ENCODE data around the gene ELOVL6. TPM values are rescaled to one million over a fixed set of nuclear protein-coding genes. Genes with fewer than 3 reads are reported as not detected.
"Not testable (repeated sequence)": the region's sequence is repeated elsewhere in the genome, so short reads cannot be mapped to it uniquely, and the experiment has no call there.

Gene ELOVL6
- total and polyA plus RNA-seq, 3 donors from 2014 or later: 1.3 to 3.5 (median 1.5) TPM

DNA sequence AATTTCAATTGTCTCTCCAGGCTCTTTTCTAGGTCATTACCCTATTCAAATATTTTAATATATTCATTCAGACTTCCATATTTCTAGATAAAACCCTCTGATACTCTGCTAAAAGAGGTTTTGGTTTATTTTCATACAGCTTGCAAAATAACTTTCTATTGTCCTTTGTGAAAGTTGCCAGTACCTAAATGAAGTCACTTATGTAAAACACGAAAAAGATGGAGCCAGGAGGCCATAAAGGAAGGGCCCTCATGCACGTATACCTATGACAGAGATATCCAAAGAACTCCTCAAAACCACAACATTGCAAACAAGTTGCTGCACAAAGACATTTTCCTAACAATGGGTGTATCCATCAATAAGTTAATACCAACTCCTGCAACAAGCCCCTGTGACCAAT, 25.7 kb upstream of the ELOVL6 start:
- Histone ChIP-seq H3K27me3 (no peaks in the 10 kb centered on the region), H3K36me3 (ENCODE audit: low read depth, missing control alignments) (no peaks in the 10 kb centered on the region), H3K9me3 (no peaks in the 10 kb centered on the region), H3K4me1 (no peaks in the 10 kb centered on the region), H3K27ac (no peak overlapping the region), H3K4me3 (no peak overlapping the region)
- intact Hi-C loops (cut with DNase I; ENCODE audit: low total_unique reads): no loop called here
- no peak for DNase-seq
- no peak for TF ChIP-seq POLR2A (IDR thresholded peaks at IDR 0.05)
- TF ChIP-seq, protein P1, sequence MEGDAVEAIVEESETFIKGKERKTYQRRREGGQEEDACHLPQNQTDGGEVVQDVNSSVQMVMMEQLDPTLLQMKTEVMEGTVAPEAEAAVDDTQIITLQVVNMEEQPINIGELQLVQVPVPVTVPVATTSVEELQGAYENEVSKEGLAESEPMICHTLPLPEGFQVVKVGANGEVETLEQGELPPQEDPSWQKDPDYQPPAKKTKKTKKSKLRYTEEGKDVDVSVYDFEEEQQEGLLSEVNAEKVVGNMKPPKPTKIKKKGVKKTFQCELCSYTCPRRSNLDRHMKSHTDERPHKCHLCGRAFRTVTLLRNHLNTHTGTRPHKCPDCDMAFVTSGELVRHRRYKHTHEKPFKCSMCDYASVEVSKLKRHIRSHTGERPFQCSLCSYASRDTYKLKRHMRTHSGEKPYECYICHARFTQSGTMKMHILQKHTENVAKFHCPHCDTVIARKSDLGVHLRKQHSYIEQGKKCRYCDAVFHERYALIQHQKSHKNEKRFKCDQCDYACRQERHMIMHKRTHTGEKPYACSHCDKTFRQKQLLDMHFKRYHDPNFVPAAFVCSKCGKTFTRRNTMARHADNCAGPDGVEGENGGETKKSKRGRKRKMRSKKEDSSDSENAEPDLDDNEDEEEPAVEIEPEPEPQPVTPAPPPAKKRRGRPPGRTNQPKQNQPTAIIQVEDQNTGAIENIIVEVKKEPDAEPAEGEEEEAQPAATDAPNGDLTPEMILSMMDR (IDR thresholded peaks at IDR 0.05): no peak
- 83 to 93% methylated on average over 2 of the region's 2 CpGs for WGBS, 2 donors

DNA sequence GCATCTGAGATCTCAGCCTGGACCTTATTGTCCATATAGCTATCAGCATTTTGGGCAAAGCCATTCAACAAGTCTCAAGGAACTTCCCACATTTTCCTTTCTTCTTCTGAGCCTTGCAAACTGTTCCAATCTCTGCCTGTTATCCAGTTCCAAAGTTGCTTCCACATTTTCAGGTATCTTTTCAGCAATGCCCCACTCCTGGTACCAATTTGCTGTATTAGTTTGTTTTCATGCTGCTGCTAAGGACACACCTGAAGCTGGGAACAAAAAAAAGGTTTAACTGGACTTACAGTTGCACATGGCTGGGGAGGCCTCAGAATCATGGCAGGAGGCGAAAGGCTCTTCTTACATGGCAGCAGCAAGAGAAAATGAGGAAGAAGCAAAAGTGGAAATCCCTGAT, 20.5 kb upstream of the ELOVL6 start:
- 96 to 100% methylated on average over 1 of the region's 1 CpG for WGBS, 2 donors
- intact Hi-C loops (cut with DNase I; ENCODE audit: low total_unique reads): loop anchor here (10.0 kb wide), 1 partner anchor 164 kb away; no protein-coding TSS in a partner anchor
- not testable (repeated sequence) for H3K36me3 ChIP-seq (ENCODE audit: low read depth, missing control alignments); H3K27me3 ChIP-seq; DNase-seq; H3K4me1 ChIP-seq; H3K9me3 ChIP-seq; H3K4me3 ChIP-seq; H3K27ac ChIP-seq

DNA sequence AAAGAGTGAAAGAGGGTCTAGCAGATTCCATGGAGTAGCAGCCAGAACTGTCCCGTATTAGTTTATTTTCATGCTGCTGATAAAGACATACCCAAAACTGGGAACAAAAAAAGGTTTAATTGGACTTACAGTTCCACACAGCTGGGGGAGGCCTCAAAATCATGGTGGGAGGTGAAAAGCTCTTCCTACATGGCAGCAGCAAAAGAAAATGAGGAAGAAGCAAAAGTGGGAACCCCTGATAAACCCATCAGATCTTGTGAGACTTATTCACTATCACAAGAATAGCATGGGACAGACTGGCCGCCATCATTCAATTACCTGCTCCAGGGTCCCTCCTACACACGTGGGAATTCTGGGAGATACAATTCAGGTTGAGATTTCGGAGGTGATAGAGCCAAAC, 18.8 kb upstream of the ELOVL6 start:
- not testable (repeated sequence) for H3K27ac ChIP-seq; DNase-seq; H3K4me3 ChIP-seq; H3K36me3 ChIP-seq (ENCODE audit: low read depth, missing control alignments); H3K27me3 ChIP-seq; H3K4me1 ChIP-seq; H3K9me3 ChIP-seq
- intact Hi-C loops (cut with DNase I; ENCODE audit: low total_unique reads): loop anchor here (10.0 kb wide), 1 partner anchor 162 kb away; no protein-coding TSS in a partner anchor
- 74 to 81% methylated on average over 4 of the region's 4 CpGs for WGBS, 2 donors

DNA sequence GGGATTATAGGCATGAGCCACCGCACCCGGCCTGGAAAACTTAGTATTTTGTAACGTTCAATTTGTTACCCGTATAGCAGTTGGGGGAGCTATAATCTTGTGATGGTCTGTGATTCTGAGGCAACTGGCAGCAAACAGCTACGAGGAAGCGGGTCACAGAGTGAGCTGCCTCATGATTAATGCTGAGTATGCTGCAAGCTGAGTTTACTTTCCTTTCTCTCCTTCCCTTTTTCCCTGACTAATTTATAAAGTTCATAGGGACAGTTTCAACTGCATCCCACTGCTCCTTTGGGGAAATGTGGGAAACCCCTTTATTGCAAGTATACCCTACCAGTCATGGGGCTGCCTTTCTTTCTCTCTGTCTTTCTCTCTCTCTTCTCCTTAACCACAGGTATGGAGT, 17.7 kb upstream of the ELOVL6 start:
- intact Hi-C loops (cut with DNase I; ENCODE audit: low total_unique reads): loop anchor here (10.0 kb wide), 1 partner anchor 161 kb away; no protein-coding TSS in a partner anchor
- WGBS, 2 donors: 83 to 90% methylated on average over 6 of the region's 6 CpGs
- no peaks in the 10 kb centered on the region for H3K9me3 ChIP-seq
- no peak for TF ChIP-seq POLR2A (IDR thresholded peaks at IDR 0.05)
- TF ChIP-seq, protein P1 (IDR thresholded peaks at IDR 0.05): no peak
- H3K4me1 ChIP-seq: no peaks in the 10 kb centered on the region
- H3K27me3 ChIP-seq: no peaks in the 10 kb centered on the region
- DNase-seq: no peak
- H3K36me3 ChIP-seq (ENCODE audit: low read depth, missing control alignments): no peaks in the 10 kb centered on the region
- H3K4me3 ChIP-seq: no peak overlapping the region
- H3K27ac ChIP-seq: no peak overlapping the region

DNA sequence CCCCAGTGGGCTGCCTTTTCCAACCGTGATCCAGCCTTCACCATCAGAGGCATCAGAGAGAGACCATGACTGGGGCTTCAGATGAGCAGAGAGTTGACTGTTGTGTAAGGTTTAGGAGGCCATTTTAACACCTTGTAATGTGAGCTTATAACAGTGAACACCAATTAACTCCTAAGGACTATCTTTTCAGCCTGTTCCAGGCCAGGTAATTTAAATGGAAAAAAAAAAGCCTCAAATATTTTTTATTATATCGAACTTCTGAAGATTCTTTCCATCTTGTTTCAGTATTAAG, 13.3 kb upstream of the ELOVL6 start:
- no peaks in the 10 kb centered on the region for H3K9me3 ChIP-seq
- intact Hi-C loops (cut with DNase I; ENCODE audit: low total_unique reads): loop anchor here (10.0 kb wide), 1 partner anchor 157 kb away; no protein-coding TSS in a partner anchor
- no peak for DNase-seq
- TF ChIP-seq, protein P1 (IDR thresholded peaks at IDR 0.05): no peak
- TF ChIP-seq POLR2A (IDR thresholded peaks at IDR 0.05): no peak
- no peaks in the 10 kb centered on the region for H3K4me1 ChIP-seq
- H3K4me3 ChIP-seq: no peak overlapping the region
- H3K36me3 ChIP-seq (ENCODE audit: low read depth, missing control alignments): no peaks in the 10 kb centered on the region
- WGBS, 2 donors: 66 to 83% methylated on average over 2 of the region's 2 CpGs
- H3K27me3 ChIP-seq: no peaks in the 10 kb centered on the region
- H3K27ac ChIP-seq: no peak overlapping the region

DNA sequence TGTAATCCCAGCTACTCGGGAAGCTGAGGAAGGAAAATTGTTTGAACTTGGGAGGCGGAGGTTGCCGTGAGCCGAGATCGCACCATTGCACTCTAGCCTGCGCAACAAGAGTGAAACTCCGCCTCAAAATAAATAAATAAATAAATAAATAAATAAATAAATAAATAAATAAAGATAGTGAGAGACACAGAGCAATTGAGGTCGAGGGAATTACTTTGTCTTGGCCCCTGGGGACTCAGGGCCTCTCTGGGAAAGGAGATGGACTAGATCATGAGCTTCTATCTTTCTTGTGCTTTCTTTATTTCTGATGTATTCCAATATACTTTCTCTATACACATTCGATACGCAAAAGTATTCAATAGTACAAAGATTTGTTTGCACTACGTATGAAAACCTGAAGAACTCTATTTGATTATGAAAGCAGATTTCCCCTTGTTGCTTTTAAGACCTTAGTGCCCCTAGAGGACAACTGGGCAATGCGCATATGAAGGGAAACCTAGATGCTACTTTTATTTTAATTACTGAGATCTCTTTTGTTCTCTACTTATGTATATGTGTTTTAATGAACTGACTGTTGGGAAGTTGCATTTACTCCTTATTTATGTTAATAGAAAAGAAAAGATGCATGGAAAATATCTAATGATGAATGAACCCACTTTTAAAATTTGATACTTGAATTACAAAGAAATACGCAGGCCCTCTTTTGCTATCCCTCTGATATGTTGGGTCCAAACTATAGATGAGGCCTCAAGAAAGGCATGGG, 12.8 kb upstream of the ELOVL6 start:
- no peaks in the 10 kb centered on the region for H3K4me1 ChIP-seq
- no peak overlapping the region for H3K27ac ChIP-seq
- no peak for TF ChIP-seq POLR2A (IDR thresholded peaks at IDR 0.05)
- TF ChIP-seq, protein P1 (IDR thresholded peaks at IDR 0.05): peak; percentile 49 to 71 (median 54)
- H3K27me3 ChIP-seq: no peaks in the 10 kb centered on the region
- no peak overlapping the region for H3K4me3 ChIP-seq
- DNase-seq: peak; percentile 22
- 79 to 82% methylated on average over 13 of the region's 13 CpGs for whole genome bisulfite sequencing, 2 donors
- H3K36me3 ChIP-seq (ENCODE audit: low read depth, missing control alignments): no peaks in the 10 kb centered on the region
- intact Hi-C loops (cut with DNase I; ENCODE audit: low total_unique reads): loop anchor here (10.0 kb wide), 1 partner anchor 156 kb away; no protein-coding TSS in a partner anchor
- H3K9me3 ChIP-seq: no peaks in the 10 kb centered on the region

All from testis (tissue), 3 donors.